ENCODE results near the gene TXNRD1. TPM values are rescaled to one million over a fixed set of nuclear protein-coding genes. Genes with fewer than 3 reads are reported as not detected.
A peak's percentile ranks its signal among the peaks of the same experiment; 100 is the strongest.
"Not testable (repeated sequence)": the region's sequence is repeated elsewhere in the genome, so short reads cannot be mapped to it uniquely, and the experiment has no call there.

Gene TXNRD1
- total RNA-seq, 2 experiments from 2014 or later: 82.7 to 82.8 TPM

DNA sequence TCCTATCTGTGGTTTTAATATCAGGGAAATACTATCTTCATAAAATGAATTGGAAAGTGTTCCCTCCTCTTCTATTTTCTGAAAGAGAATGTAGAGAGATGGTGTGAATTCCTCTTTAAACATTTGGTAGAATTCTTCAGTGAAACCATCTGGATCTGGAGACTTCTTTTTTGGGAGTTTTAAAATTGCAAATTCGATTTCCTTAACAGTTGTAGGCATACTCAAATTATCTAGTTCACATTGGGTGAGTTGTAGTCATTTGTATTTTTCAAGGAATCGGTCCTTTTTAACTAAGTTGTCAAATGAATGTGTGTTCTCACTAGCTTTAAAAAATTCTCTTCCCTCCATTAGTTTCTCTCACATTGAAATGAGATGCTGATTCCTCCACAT lies 165.8 kb downstream of the TXNRD1 start:
- H3K9me3 Mint-ChIP-seq: no peaks in the 10 kb centered on the region
- DNase-seq: no peak
- no peaks in the 10 kb centered on the region for H3K36me3 Mint-ChIP-seq
- H3K4me3 Mint-ChIP-seq: no peak overlapping the region
- intact Hi-C loops (cut with micrococcal nuclease): loop anchor here (5.0 to 10.0 kb wide), 5 partner anchors 76 to 576 kb away; partner anchors contain the start of genes CHST11 and SLC41A2
- peaks cover 3% of the 10 kb centered on the region for H3K27me3 Mint-ChIP-seq
- no peak overlapping the region for H3K27ac Mint-ChIP-seq
- ChIA-PET CTCF (interaction anchor here (0.6 to 2.9 kb wide), 120 partner anchors 8 to 1004 kb away, joined by 3 to 81 read pairs (median 4); partner anchors contain the start of genes CHST11 and WASHC4), POLR2A (interaction anchor here (0.6 to 1.2 kb wide), 2 partner anchors 75 to 339 kb away, joined by 3 to 4 read pairs; partner anchors contain the start of gene CHST11)
- peaks cover 13% of the 10 kb centered on the region for H3K4me1 Mint-ChIP-seq (ENCODE audit: low read depth)

DNA sequence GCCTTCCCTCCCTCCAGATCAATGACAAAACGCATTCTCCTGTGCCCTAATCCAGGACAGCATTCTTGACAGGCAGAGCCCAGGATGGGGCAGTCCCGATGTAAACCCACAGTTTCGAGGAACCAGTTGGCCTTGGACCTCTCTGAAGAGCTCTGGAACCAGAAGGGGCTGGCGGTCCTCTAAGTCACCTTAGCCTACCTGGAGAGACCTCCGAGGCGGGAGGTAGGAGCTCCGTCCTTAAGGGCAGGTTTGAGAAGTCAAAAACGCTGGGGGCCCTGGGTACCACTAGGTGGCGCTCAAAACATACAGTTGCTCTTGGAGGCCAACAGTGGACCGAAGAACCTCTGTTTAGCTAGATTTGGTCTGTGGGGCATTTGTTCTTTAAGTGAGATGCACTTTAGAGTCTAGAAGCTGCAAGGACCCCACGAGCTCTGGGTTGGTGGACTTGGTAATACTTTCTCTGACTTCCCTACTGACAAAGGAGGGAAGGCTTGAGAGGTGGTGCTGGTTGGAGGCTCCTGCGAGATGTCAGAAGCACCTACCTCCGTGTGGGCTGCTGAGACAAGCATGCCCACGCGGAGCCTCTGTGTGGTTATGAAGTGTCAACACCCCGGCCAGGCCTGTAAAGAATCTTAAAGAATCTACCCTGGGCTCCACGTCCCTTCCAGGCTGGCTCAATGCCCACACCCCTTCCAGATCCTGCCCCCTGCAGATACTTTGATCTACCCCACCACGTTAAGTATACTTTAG lies 166.3 kb downstream of the TXNRD1 start:
- Mint-ChIP-seq H3K9me3 (no peaks in the 10 kb centered on the region), H3K27ac (no peak overlapping the region), H3K36me3 (no peaks in the 10 kb centered on the region), H3K4me3 (no peak overlapping the region), H3K27me3 (peaks cover 3% of the 10 kb centered on the region), H3K4me1 (ENCODE audit: low read depth) (peaks cover 15% of the 10 kb centered on the region)
- intact Hi-C loops (cut with micrococcal nuclease): loop anchor here (1.0 to 10.0 kb wide), 8 partner anchors 75 to 671 kb away; partner anchors contain the start of genes CHST11 and SLC41A2
- peak; percentile 87 for DNase-seq
- CTCF ChIA-PET: interaction anchor here (0.5 to 2.9 kb wide), 128 partner anchors 9 to 1003 kb away, joined by 3 to 81 read pairs (median 4); partner anchors contain the start of genes CHST11 and WASHC4
- POLR2A ChIA-PET: interaction anchor here (0.6 to 1.2 kb wide), 2 partner anchors 75 to 339 kb away, joined by 3 to 4 read pairs; partner anchors contain the start of gene CHST11

DNA sequence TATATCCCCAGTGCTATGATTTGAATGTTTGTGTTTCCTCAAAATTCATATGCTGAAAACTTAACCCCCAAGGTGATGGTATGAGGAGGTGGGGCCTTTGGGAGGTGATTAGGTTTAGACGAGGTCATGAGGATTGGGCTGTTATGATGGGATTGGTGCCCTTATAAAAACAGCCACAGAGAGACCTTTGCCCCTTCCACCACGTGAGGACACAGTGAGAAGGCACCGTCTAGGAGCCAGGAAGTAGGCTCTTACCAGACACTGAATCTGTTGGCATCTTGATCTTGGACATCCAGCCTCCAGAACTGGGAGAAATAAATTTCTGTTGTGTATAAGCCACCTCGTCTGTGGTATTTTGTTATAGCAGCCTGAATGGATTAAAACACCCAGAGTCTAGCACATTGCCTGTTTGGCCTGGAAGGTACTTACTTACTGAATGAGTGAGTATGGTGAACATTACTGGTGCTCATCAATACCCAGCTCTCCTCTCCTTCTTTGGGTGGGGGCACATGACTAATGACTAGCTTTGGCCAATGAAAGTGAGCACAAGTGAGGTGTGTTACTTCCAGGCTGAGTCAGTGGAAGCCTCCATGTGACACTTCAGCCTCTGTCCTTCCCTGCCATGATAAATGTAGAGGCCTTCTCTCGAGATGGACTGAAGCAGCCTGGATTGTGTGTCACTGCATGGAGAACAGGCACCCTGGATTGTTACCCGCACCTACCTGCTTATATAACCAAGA lies 168.7 kb downstream of the TXNRD1 start:
- Mint-ChIP-seq H3K4me1 (ENCODE audit: low read depth) (peaks cover 19% of the 10 kb centered on the region), H3K9me3 (no peaks in the 10 kb centered on the region), H3K27ac (no peak overlapping the region), H3K36me3 (no peaks in the 10 kb centered on the region), H3K4me3 (no peak overlapping the region), H3K27me3 (peaks cover 3% of the 10 kb centered on the region)
- DNase-seq: peak; percentile 13
- intact Hi-C loops (cut with micrococcal nuclease): loop anchor here (5.0 to 10.0 kb wide), 5 partner anchors 73 to 573 kb away; partner anchors contain the start of genes CHST11 and SLC41A2
- POLR2A ChIA-PET: no interaction called here
- CTCF ChIA-PET: no interaction called here

DNA sequence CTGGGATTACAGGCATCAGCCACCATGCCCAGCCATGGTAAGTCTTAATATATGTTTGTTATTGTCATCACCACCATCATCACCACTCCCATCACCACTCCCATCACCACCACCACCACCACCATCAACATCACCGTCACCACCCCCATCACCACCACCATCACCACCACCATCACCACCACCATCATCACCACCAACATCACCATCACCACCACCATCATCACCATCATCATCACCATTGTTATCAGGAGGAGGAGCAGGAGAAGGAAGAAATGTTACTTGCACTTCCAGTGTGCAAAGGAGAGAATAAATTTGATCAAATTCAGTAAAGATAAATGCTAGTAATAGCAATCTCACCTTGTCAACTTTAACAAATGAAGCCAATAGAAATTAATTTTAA lies 169.9 kb downstream of the TXNRD1 start:
- CTCF ChIA-PET: no interaction called here
- H3K4me1 Mint-ChIP-seq (ENCODE audit: low read depth): peaks cover 19% of the 10 kb centered on the region
- intact Hi-C loops (cut with micrococcal nuclease): loop anchor here (10.0 kb wide), 1 partner anchor 339 kb away; no protein-coding TSS in a partner anchor

DNA sequence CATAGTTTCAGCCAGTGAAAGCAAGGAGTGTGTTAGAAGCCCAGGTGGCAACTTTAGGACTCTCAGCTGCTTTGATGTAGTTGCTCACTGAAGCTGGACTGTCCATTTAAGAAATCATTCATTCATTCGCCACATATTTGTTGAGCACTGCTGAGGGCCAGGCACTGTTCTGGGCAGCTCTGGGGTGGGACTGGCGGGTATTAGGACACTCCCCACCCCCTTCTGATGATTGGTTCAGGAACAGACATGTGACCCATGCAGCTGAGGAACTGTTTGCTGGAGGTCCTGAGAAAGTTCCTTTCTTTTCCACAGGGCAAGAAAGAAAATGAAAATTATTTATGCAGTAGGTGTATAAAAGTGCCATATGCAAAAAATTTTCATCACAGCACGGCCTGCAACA lies 170.9 kb downstream of the TXNRD1 start:
- Mint-ChIP-seq H3K9me3 (no peaks in the 10 kb centered on the region), H3K27ac (no peak overlapping the region), H3K4me1 (ENCODE audit: low read depth) (peaks cover 19% of the 10 kb centered on the region), H3K36me3 (no peaks in the 10 kb centered on the region), H3K27me3 (peaks cover 3% of the 10 kb centered on the region), H3K4me3 (no peak overlapping the region)
- DNase-seq: no peak
- ChIA-PET CTCF (no interaction called here), POLR2A (no interaction called here)
- intact Hi-C loops (cut with micrococcal nuclease): loop anchor here (10.0 kb wide), 1 partner anchor 338 kb away; no protein-coding TSS in a partner anchor

More for the DNA sequence above, 169.9 kb downstream of the TXNRD1 start:
- H3K4me3 Mint-ChIP-seq: no peak overlapping the region
- DNase-seq: no peak
- POLR2A ChIA-PET: no interaction called here
- H3K27me3 Mint-ChIP-seq: peaks cover 3% of the 10 kb centered on the region
- H3K9me3 Mint-ChIP-seq: no peaks in the 10 kb centered on the region
- H3K27ac Mint-ChIP-seq: no peak overlapping the region
- H3K36me3 Mint-ChIP-seq: no peaks in the 10 kb centered on the region

DNA sequence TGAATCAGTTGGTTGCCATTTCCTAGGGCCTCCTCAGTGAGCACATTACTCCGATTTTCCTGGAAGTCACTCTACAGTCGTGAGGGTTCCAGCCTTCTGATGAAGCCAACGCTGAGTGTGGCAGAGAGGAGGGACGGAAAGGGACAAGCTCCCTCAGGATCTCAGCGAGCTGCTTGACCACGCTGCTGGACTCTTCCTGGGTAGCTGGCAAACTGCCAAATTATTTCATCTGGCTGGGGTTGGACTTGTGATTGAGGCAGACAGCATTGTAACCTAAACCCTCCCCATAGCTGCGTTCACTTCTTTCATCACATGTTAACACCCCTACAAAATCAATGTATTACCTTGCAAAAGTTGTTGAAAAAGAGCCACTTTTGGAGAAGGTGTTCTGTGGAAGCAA lies 171.6 kb downstream of the TXNRD1 start:
- POLR2A ChIA-PET: no interaction called here

DNA sequence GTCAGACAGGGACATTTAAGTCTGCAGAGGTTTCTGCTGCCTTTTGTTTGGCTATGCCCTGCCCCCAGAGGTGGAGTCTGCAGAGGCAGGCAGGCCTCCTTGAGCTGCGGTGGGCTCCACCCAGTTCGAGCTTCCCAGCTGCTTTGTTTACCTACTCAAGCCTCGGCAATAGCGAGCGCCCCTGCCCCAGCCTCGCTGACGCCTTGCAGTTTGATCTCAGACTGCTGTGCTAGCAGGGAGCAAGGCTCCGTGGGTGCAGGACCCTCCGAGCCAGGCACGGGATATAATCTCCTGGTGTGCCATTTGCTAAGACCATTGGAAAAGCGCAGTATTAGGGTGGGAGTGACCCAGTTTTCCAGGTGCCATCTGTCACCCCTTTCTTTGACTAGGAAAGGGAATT lies 178.5 kb downstream of the TXNRD1 start:
- Mint-ChIP-seq H3K36me3 (peaks cover 11% of the 10 kb centered on the region), H3K9me3 (peaks cover 16% of the 10 kb centered on the region)
- H3K4me1 Mint-ChIP-seq (ENCODE audit: low read depth); H3K4me3 Mint-ChIP-seq; POLR2A ChIA-PET; H3K27me3 Mint-ChIP-seq; H3K27ac Mint-ChIP-seq; DNase-seq; intact Hi-C loops (cut with micrococcal nuclease); CTCF ChIA-PET: not testable (repeated sequence)

More for the DNA sequence above, 171.6 kb downstream of the TXNRD1 start:
- intact Hi-C loops (cut with micrococcal nuclease): loop anchor here (10.0 kb wide), 1 partner anchor 338 kb away; no protein-coding TSS in a partner anchor
- H3K36me3 Mint-ChIP-seq: no peaks in the 10 kb centered on the region
- no peaks in the 10 kb centered on the region for H3K27me3 Mint-ChIP-seq
- H3K9me3 Mint-ChIP-seq: no peaks in the 10 kb centered on the region
- CTCF ChIA-PET: no interaction called here
- peak; percentile 10 for DNase-seq
- H3K4me1 Mint-ChIP-seq (ENCODE audit: low read depth): peaks cover 13% of the 10 kb centered on the region
- no peak overlapping the region for H3K27ac Mint-ChIP-seq
- no peak overlapping the region for H3K4me3 Mint-ChIP-seq

Other genes starting within 250 kb of the TXNRD1 start
- 10 to 100 TPM; 29.1 to 29.7 TPM for gene TDG, start 249.9 kb upstream of the TXNRD1 start, total RNA-seq
- not detected for gene GLT8D2, start 165.6 kb upstream of the TXNRD1 start, total RNA-seq
- gene HCFC2, start 151.2 kb upstream of the TXNRD1 start, total RNA-seq: 10 to 100 TPM in 1 of 2 experiments, 1 to 10 TPM in 1; 8.9 to 10.8 TPM
- gene NFYB, start 77.6 kb upstream of the TXNRD1 start, total RNA-seq: 10 to 100 TPM; 23.6 to 24.5 TPM
- 1 to 10 TPM; 4.7 TPM for gene EID3, start 88.0 kb downstream of the TXNRD1 start, total RNA-seq
- gene CHST11, start 241.2 kb downstream of the TXNRD1 start, total RNA-seq: 10 to 100 TPM; 58.3 to 59.0 TPM

Data from activated CD4-positive, alpha-beta memory T cell treated with anti-CD3 and anti-CD28 coated beads for 36 hours (primary cell).